ENCODE measurements around the gene MPRIP. TPM values are rescaled to one million over a fixed set of nuclear protein-coding genes. Genes with fewer than 3 reads are reported as not detected.

MPRIP gene
- total RNA-seq, 6 experiments from 2014 or later = 39.0 to 97.6 (median 76.7) TPM

DNA sequence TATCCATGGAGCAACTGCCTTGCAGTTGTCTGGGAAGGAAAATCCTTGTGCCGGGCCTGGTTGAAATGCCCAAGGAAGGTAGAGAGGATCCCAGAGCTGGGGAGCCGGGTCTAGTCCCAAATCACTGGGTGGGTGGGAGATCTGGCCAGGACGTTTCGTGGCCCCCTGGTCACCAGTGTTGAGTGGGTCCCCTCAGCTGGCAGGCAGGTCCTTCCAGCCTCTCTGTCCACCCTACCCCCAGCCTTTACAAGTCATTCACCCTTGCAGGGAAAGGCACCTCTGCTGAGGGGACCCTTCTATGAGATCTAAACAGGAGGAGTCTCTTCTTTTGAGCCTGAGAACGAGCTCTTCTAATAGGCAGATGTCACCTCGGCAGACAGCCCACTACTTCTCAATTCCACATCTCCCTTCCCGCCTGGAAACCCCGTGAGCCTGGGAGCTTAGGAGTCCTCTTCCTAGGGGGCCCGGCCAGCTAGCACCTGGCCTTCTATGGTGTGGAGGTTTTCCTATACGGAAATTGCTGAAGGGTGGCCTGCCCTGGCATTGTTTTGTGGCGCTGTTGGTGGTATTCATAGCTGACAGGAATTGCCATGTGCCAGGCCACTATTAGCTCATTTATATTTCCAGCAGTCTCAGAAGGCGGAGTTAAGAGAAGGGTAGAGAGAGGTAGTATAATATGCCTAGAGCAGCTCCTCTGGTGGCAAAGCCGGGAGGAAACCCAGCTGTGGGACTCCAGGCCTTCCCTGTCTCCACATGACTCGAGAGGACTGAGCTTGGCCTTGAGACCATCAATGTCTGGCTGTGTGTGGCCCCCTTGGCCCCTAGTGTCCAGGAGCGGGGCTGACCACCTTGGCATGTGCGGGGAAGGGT is 13.3 kb downstream of the MPRIP start:
- H3K9me3 ChIP-seq = no peaks in the 10 kb centered on the region
- H3K4me1 ChIP-seq = peaks cover 0 to 35% (median 17%) of the 10 kb centered on the region in 4 donors
- H3K36me3 ChIP-seq = peaks cover 0 to 2% (median 0%) of the 10 kb centered on the region in 4 donors
- intact Hi-C loops (cut with DNase I) = no loop called here
- WGBS (ENCODE audit: insufficient coverage, low coverage, low lambda C conversion rate, missing lambda C conversion rate) = 83% methylated on average over 8 of the region's 16 CpGs
- TF ChIP-seq, protein P1, sequence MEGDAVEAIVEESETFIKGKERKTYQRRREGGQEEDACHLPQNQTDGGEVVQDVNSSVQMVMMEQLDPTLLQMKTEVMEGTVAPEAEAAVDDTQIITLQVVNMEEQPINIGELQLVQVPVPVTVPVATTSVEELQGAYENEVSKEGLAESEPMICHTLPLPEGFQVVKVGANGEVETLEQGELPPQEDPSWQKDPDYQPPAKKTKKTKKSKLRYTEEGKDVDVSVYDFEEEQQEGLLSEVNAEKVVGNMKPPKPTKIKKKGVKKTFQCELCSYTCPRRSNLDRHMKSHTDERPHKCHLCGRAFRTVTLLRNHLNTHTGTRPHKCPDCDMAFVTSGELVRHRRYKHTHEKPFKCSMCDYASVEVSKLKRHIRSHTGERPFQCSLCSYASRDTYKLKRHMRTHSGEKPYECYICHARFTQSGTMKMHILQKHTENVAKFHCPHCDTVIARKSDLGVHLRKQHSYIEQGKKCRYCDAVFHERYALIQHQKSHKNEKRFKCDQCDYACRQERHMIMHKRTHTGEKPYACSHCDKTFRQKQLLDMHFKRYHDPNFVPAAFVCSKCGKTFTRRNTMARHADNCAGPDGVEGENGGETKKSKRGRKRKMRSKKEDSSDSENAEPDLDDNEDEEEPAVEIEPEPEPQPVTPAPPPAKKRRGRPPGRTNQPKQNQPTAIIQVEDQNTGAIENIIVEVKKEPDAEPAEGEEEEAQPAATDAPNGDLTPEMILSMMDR (IDR thresholded peaks at IDR 0.05) = no peak
- no peak for TF ChIP-seq POLR2A (IDR thresholded peaks at IDR 0.05)
- H3K27me3 ChIP-seq = no peaks in the 10 kb centered on the region
- no peak overlapping the region for H3K4me3 ChIP-seq
- DNase-seq (no peak), ATAC-seq (no peak)
- peak overlapping the region in 1 of 3 donors; percentile 2 for H3K27ac ChIP-seq

DNA sequence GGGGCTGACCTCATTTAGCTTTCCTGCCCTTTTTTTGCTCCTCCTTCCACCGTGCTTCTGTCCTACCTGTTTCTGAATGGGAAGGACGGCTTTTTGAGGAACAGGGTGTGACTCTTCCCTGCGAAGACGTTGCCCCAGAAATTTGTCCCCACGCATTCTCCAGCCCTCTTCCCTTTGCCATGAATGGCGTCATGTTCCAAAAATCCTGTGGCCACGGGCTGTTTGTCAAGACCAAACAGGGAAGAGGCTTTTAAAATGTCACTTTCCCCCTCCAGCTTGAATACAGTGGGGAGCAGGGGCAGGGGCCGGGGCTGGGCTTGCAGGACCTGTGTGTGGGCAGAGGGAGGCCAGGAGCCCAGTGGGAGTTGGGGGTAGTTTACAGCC is 13.9 kb downstream of the MPRIP start:
- Histone ChIP-seq H3K27ac (no peak overlapping the region), H3K9me3 (no peaks in the 10 kb centered on the region), H3K4me3 (no peak overlapping the region), H3K36me3 (peaks cover 0 to 2% (median 0%) of the 10 kb centered on the region in 4 donors), H3K27me3 (no peaks in the 10 kb centered on the region), H3K4me1 (peaks cover 0 to 35% (median 20%) of the 10 kb centered on the region in 4 donors)
- no peak for DNase-seq
- ATAC-seq = no peak
- intact Hi-C loops (cut with DNase I) = no loop called here
- TF ChIP-seq, protein P1 (IDR thresholded peaks at IDR 0.05) = no peak
- TF ChIP-seq POLR2A (IDR thresholded peaks at IDR 0.05) = no peak
- 37% methylated on average over 6 of the region's 8 CpGs for WGBS (ENCODE audit: insufficient coverage, low coverage, low lambda C conversion rate, missing lambda C conversion rate)

DNA sequence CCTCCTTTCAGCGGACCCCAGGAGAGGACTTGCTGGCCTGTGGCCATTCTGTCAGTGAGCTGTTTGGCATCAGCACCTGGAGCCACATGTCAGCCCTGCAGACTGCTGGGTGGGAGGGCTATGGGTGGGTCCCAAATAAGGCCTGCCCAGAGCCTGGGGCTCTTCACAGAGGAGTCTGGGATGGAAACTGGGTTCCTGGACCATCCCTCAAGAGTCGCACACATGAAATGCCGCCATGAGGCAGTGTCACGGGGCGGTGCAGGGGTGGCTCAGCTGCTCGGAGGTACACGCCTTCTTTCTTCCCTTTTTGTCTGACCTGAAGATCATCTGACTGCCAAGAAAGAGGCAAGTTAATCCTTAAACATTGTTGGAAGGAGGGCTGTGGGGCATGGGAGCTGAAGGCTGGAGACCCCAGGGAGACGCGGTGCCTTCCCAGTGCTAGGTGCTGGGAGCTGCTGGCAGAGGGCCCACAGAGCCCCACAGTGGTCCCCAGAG is 14.8 kb downstream of the MPRIP start:
- Histone ChIP-seq H3K9me3 (no peaks in the 10 kb centered on the region), H3K4me3 (no peak overlapping the region), H3K36me3 (peaks cover 0 to 2% (median 0%) of the 10 kb centered on the region in 4 donors), H3K4me1 (peaks cover 0 to 31% (median 15%) of the 10 kb centered on the region in 4 donors), H3K27me3 (no peaks in the 10 kb centered on the region), H3K27ac (no peak overlapping the region)
- ATAC-seq (no peak), DNase-seq (no peak)
- intact Hi-C loops (cut with DNase I) = no loop called here
- WGBS (ENCODE audit: insufficient coverage, low coverage, low lambda C conversion rate, missing lambda C conversion rate) = 86% methylated on average over 1 of the region's 9 CpGs
- TF ChIP-seq, protein P1 (IDR thresholded peaks at IDR 0.05) = no peak
- TF ChIP-seq POLR2A (IDR thresholded peaks at IDR 0.05) = no peak

DNA sequence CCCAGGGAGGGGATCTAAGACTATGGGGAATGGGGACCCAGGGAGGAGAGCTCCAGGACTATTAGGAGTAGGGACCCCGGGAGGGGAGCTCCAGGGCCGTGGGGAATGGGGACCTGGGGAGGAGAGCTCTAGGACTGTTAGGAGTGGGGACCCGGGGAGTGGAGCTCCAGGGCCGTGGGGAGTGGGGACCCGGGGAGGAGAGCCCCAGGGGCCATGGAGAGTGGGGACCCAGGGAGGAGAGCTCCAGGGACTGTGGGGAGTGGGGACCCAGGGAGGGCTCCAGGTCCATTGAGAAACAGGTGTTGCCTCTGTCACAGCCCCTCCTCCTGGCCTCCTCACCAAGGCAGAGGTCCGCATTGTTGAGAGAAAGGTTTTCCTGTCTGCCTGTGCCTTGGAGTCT is 16.0 kb downstream of the MPRIP start:
- H3K9me3 ChIP-seq = no peaks in the 10 kb centered on the region
- ATAC-seq (no peak), DNase-seq (peak in 1 of 3 donors; percentile 35)
- WGBS (ENCODE audit: insufficient coverage, low coverage, low lambda C conversion rate, missing lambda C conversion rate) = no CpG with 5 or more reads among the region's 6 CpGs
- H3K4me3 ChIP-seq = no peak overlapping the region
- intact Hi-C loops (cut with DNase I) = no loop called here
- TF ChIP-seq, protein P1 (IDR thresholded peaks at IDR 0.05) = no peak
- TF ChIP-seq POLR2A (IDR thresholded peaks at IDR 0.05) = no peak
- H3K27me3 ChIP-seq = no peaks in the 10 kb centered on the region
- no peak overlapping the region for H3K27ac ChIP-seq
- peaks cover 0 to 2% (median 0%) of the 10 kb centered on the region in 4 donors for H3K36me3 ChIP-seq
- peaks cover 0 to 26% (median 12%) of the 10 kb centered on the region in 4 donors for H3K4me1 ChIP-seq
